ENCODE measurements around the gene ADAM15. TPM values are rescaled to one million over a fixed set of nuclear protein-coding genes. Genes with fewer than 3 reads are reported as not detected.

ADAM15 gene
- total and polyA plus RNA-seq, 2 of the 8 experiments (the other 6 are each of a cell fraction or from before 2014, with no cell fraction given), result 32.9 to 37.6 TPM

- no peak overlapping the region for H4K5ac ChIP-seq (ENCODE audit: insufficient read length, low read depth, low read length)
- no peak overlapping the region for H3K4me3 ChIP-seq (ENCODE audit: extremely low read depth in 1 of 4, insufficient read depth in 2 of 4, low read depth in 3 of 4, low read length in 4 of 4)
- H3K9ac ChIP-seq (replicated peaks in 1 of 4; ENCODE audit: extremely low read depth in 1 of 4, low read depth in 3 of 4, low read length in 3 of 4), result no peak overlapping the region
- no peak overlapping the region for H4K8ac ChIP-seq (ENCODE audit: extremely low read depth, insufficient read depth, low read length)
- H3K23me2 ChIP-seq (ENCODE audit: low read depth, low read length), result no peaks in the 10 kb centered on the region
- H3K4ac ChIP-seq (replicated peaks; ENCODE audit: insufficient read length, low read depth, low read length), result no peak overlapping the region
- H3K27ac ChIP-seq (ENCODE audit: low read depth, low read length), result no peak overlapping the region
- no peaks in the 10 kb centered on the region for H3K79me1 ChIP-seq (ENCODE audit: low read depth, low read length)
- H3K27me3 ChIP-seq (replicated peaks in 1 of 4; ENCODE audit: control insufficient read depth in 3 of 4, extremely low read depth in 1 of 4, insufficient read depth in 3 of 4, low read length in 3 of 4), result peaks cover 0 to 3% (median under 1%) of the 10 kb centered on the region in 4 experiments; a peak in 1 of 7 replicates
- TF ChIP-seq ATF3 (IDR thresholded peaks at IDR 0.05; ENCODE audit: insufficient read depth, low read depth, low read length), result no peak
- TF ChIP-seq SP1 (IDR thresholded peaks at IDR 0.05; ENCODE audit: low read depth, low read length), result no peak
- TF ChIP-seq RNF2 (IDR thresholded peaks at IDR 0.05; ENCODE audit: borderline replicate concordance, low read depth, low read length, missing control alignments, poor library complexity, severe bottlenecking), result no peak
- no peak for TF ChIP-seq NANOG (IDR thresholded peaks at IDR 0.05; ENCODE audit: insufficient read depth, low read depth, low read length, poor library complexity, severe bottlenecking)
- no peak for TF ChIP-seq NRF1 (IDR thresholded peaks at IDR 0.05; ENCODE audit: low read depth, low read length)
- no peak for TF ChIP-seq YY1 (IDR thresholded peaks at IDR 0.05; ENCODE audit: low read depth, low read length)
- TF ChIP-seq SIN3A (conservative IDR thresholded peaks at IDR 0.05 in 1 of 2, IDR thresholded peaks at IDR 0.05 in 1 of 2; ENCODE audit: low read depth in 1 of 2, low read length in 2 of 2), result no peak
- no peak overlapping the region for H2AFZ ChIP-seq (ENCODE audit: low read length)
- no peak overlapping the region for H3K18ac ChIP-seq (ENCODE audit: extremely low read depth, low read length)
- no peak overlapping the region for H3K23ac ChIP-seq (ENCODE audit: insufficient read length)
- no peak overlapping the region for H4K91ac ChIP-seq (replicated peaks; ENCODE audit: insufficient read length, low read length)
- no peak overlapping the region for H2BK12ac ChIP-seq (ENCODE audit: low read depth, low read length)
- FAIRE-seq (no peak), DNase-seq (ENCODE audit: low read depth in 1 of 2, low spot score in 2 of 2) (no peak)
- no peak overlapping the region for H2AK5ac ChIP-seq (ENCODE audit: low read depth, low read length)
- ChIA-PET CTCF (ENCODE audit: partially characterized antibody) (interaction anchor here (1.2 to 18.6 kb wide), 6 partner anchors 9 to 145 kb away, joined by 3 to 354 read pairs (median 71); partner anchors contain the start of genes ADAM15, EFNA4, LENEP and ZBTB7B), POLR2A (ENCODE audit: partially characterized antibody) (interaction anchor here (0.7 to 7.4 kb wide), 8 partner anchors 8 to 62 kb away, joined by 3 to 60 read pairs (median 3); partner anchors contain the start of genes DCST1, DCST2 and FLAD1)
- no peak overlapping the region for H2BK120ac ChIP-seq (replicated peaks; ENCODE audit: low read depth, low read length)
- no peaks in the 10 kb centered on the region for H4K20me1 ChIP-seq (replicated peaks in 1 of 2; ENCODE audit: control insufficient read depth in 1 of 2, insufficient read depth in 2 of 2, low read length in 2 of 2)
- H2BK20ac ChIP-seq (ENCODE audit: low read length), result no peak overlapping the region
- no peak overlapping the region for H3K14ac ChIP-seq (ENCODE audit: insufficient read length)
- no peaks in the 10 kb centered on the region for H3K9me3 ChIP-seq (ENCODE audit: insufficient read depth in 2 of 2, low read depth in 1 of 2, low read length in 1 of 2)
- H3K56ac ChIP-seq (replicated peaks; ENCODE audit: insufficient read length, low read depth, low read length), result no peak overlapping the region
- no peak overlapping the region for H3K4me2 ChIP-seq (ENCODE audit: insufficient read depth in 1 of 2, low read depth in 2 of 2, low read length in 2 of 2)
- H3K79me2 ChIP-seq (ENCODE audit: control insufficient read depth in 1 of 2, insufficient read depth in 2 of 2, low read length in 2 of 2), result no peaks in the 10 kb centered on the region
- peaks cover 0 to 8% (median under 1%) of the 10 kb centered on the region in 4 experiments; a peak in 4 of 7 replicates for H3K4me1 ChIP-seq (replicated peaks in 1 of 4; ENCODE audit: control insufficient read depth in 3 of 4, insufficient read depth in 4 of 4, low read length in 3 of 4)
- H3K36me3 ChIP-seq (ENCODE audit: control insufficient read depth in 2 of 4, insufficient read depth in 4 of 4, low read length in 3 of 4), result no peaks in the 10 kb centered on the region
- H2BK5ac ChIP-seq (ENCODE audit: low read depth, low read length), result no peak overlapping the region
- 93% methylated on average over 4 of the region's 4 CpGs; no CpG with 5 or more reads in 1 of the 2 experiments for WGBS, 2 experiments (ENCODE audit: extremely low coverage in 1 of 2, insufficient coverage in 1 of 2, insufficient read length in 1 of 2, insufficient replicate concordance in 2 of 2, low coverage in 1 of 2, low lambda C conversion rate in 2 of 2, missing lambda C conversion rate in 1 of 2)
- no peak overlapping the region for H2BK15ac ChIP-seq (ENCODE audit: low read length)
These were observed 28.2 kb upstream of the ADAM15 start for GRCh38 chr1:155022927-155023236.

Measured in H1 (cell line).